ENCODE data around the gene CPLX1. TPM values are rescaled to one million over a fixed set of nuclear protein-coding genes. Genes with fewer than 3 reads are reported as not detected.

Gene CPLX1
- total RNA-seq, 2 donors from 2014 or later, result 1.0 to 1.9 TPM

DNA sequence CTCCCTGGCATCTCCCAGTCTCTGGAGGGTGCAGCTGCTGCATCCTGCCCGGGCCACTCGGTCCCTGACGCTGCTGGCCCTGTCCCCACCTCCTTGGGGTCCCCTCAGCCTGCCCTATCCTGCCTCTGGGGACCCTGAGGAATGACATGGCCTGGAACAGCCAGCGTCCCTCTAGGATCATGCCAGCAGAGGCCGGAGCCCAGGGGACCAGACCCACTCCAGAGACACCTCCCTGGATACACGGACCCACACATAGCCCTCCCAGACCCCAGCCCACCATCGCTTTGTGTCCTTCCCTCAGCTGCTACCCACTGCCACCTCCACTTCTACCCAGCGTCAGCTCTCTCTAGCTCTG lies 35.5 kb downstream of the CPLX1 start:
- Histone ChIP-seq H3K9ac (ENCODE audit: extremely low read depth, low read length, poor library complexity, severe bottlenecking) (no peak overlapping the region), H3K27ac (ENCODE audit: low read depth, low read length) (no peak overlapping the region), H3K4me1 (ENCODE audit: control insufficient read depth, insufficient read depth, low read length) (no peaks in the 10 kb centered on the region), H3K9me3 (ENCODE audit: control insufficient read depth, low read length) (no peaks in the 10 kb centered on the region), H3K4me3 (ENCODE audit: low read length) (no peak overlapping the region), H3K27me3 (ENCODE audit: control insufficient read depth, insufficient read depth, low read length, poor library complexity, severe bottlenecking) (peaks cover 56% of the 10 kb centered on the region), H3K36me3 (ENCODE audit: control insufficient read depth, insufficient read depth, low read length) (no peaks in the 10 kb centered on the region)
- 76 to 86% methylated on average over 8 of the region's 8 CpGs for WGBS, 2 experiments (ENCODE audit: insufficient coverage in 1 of 2, insufficient read length in 1 of 2)
- Mint-ChIP-seq H3K4me3 (no peak overlapping the region), H3K36me3 (ENCODE audit: low read depth) (no peaks in the 10 kb centered on the region), H3K4me1 (peaks cover 8% of the 10 kb centered on the region), H3K9me3 (no peaks in the 10 kb centered on the region), H3K27ac (no peak overlapping the region), H3K27me3 (ENCODE audit: insufficient read depth) (peaks cover 55% of the 10 kb centered on the region)
- TF ChIP-seq, protein P1, sequence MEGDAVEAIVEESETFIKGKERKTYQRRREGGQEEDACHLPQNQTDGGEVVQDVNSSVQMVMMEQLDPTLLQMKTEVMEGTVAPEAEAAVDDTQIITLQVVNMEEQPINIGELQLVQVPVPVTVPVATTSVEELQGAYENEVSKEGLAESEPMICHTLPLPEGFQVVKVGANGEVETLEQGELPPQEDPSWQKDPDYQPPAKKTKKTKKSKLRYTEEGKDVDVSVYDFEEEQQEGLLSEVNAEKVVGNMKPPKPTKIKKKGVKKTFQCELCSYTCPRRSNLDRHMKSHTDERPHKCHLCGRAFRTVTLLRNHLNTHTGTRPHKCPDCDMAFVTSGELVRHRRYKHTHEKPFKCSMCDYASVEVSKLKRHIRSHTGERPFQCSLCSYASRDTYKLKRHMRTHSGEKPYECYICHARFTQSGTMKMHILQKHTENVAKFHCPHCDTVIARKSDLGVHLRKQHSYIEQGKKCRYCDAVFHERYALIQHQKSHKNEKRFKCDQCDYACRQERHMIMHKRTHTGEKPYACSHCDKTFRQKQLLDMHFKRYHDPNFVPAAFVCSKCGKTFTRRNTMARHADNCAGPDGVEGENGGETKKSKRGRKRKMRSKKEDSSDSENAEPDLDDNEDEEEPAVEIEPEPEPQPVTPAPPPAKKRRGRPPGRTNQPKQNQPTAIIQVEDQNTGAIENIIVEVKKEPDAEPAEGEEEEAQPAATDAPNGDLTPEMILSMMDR (conservative IDR thresholded peaks at IDR 0.05), result no peak
- no peak for DNase-seq

DNA sequence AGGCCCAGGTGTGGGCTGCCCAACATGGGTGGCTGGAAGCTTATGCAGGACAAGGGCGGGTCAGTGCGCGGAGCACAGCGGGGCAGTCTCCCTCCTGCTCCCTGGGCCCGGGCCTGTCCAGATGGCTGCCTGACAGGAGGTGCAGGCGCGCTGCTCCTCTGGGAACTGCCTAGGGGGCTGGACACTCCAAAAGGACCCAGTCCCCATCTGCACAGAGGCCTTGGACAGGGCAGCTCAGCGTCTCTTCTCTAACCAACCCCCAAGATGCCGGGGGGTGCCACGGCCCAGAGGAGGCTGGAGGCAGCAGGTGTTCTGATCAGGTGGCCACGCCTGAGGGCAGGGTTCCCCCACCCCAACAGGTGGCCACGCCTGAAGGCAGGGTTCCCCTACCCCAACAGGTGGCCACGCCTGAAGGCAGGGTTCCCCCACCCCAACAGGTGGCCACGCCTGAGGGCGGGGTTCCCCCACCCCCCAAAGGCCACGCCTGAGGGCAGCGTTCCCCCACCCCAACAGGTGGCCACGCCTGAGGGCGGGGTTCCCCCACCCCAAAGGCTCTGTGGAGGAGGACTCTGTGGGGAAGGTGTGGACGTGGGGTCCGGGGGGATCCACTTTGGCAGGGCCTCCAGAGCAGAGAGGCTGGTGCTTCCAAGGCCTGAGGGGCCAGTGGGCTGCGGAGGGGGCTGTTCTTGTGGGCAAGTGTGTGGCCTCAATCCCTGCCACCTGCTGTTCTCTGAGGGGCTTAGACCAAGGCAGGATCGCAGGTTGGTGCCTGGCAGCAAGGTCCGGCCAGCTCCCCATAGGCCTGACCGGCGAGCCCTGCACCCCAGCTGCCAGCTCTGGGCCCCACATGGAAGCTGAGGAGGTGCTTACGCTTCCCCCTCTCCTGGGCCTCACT lies 36.1 kb downstream of the CPLX1 start:
- Mint-ChIP-seq H3K36me3 (ENCODE audit: low read depth) (no peaks in the 10 kb centered on the region), H3K27me3 (ENCODE audit: insufficient read depth) (peaks cover 58% of the 10 kb centered on the region), H3K9me3 (no peaks in the 10 kb centered on the region), H3K4me1 (peaks cover 14% of the 10 kb centered on the region), H3K27ac (no peak overlapping the region), H3K4me3 (no peak overlapping the region)
- whole genome bisulfite sequencing, 2 experiments (ENCODE audit: insufficient coverage in 1 of 2, insufficient read length in 1 of 2), result 89 to 91% methylated on average over 12 to 27 of the region's 27 CpGs
- DNase-seq, result peak; percentile 42
- H3K9ac ChIP-seq (ENCODE audit: extremely low read depth, low read length, poor library complexity, severe bottlenecking), result no peak overlapping the region
- peaks cover 56% of the 10 kb centered on the region for H3K27me3 ChIP-seq (ENCODE audit: control insufficient read depth, insufficient read depth, low read length, poor library complexity, severe bottlenecking)
- no peaks in the 10 kb centered on the region for H3K9me3 ChIP-seq (ENCODE audit: control insufficient read depth, low read length)
- TF ChIP-seq, protein P1 (conservative IDR thresholded peaks at IDR 0.05), result no peak
- H3K4me3 ChIP-seq (ENCODE audit: low read length), result no peak overlapping the region
- H3K36me3 ChIP-seq (ENCODE audit: control insufficient read depth, insufficient read depth, low read length), result no peaks in the 10 kb centered on the region
- H3K4me1 ChIP-seq (ENCODE audit: control insufficient read depth, insufficient read depth, low read length), result no peaks in the 10 kb centered on the region
- H3K27ac ChIP-seq (ENCODE audit: low read depth, low read length), result no peak overlapping the region

GRCh38 chr4:788636-789297 lies 37.2 kb downstream of the CPLX1 start:
- peak; percentile 49 for DNase-seq
- Mint-ChIP-seq H3K4me3 (no peak overlapping the region), H3K27me3 (ENCODE audit: insufficient read depth) (peaks cover 58% of the 10 kb centered on the region), H3K4me1 (peaks cover 11% of the 10 kb centered on the region), H3K27ac (no peak overlapping the region), H3K36me3 (ENCODE audit: low read depth) (no peaks in the 10 kb centered on the region), H3K9me3 (no peaks in the 10 kb centered on the region)
- no peaks in the 10 kb centered on the region for H3K36me3 ChIP-seq (ENCODE audit: control insufficient read depth, insufficient read depth, low read length)
- TF ChIP-seq, protein P1 (conservative IDR thresholded peaks at IDR 0.05), result no peak
- no peak overlapping the region for H3K4me3 ChIP-seq (ENCODE audit: low read length)
- no peaks in the 10 kb centered on the region for H3K4me1 ChIP-seq (ENCODE audit: control insufficient read depth, insufficient read depth, low read length)
- no peak overlapping the region for H3K27ac ChIP-seq (ENCODE audit: low read depth, low read length)
- no peaks in the 10 kb centered on the region for H3K9me3 ChIP-seq (ENCODE audit: control insufficient read depth, low read length)
- WGBS, 2 experiments (ENCODE audit: insufficient coverage in 1 of 2, insufficient read length in 1 of 2), result 89 to 92% methylated on average over 15 to 18 of the region's 18 CpGs
- peaks cover 56% of the 10 kb centered on the region for H3K27me3 ChIP-seq (ENCODE audit: control insufficient read depth, insufficient read depth, low read length, poor library complexity, severe bottlenecking)
- no peak overlapping the region for H3K9ac ChIP-seq (ENCODE audit: extremely low read depth, low read length, poor library complexity, severe bottlenecking)
